Measurements from ENCODE around the gene ACTN4.

Gene ACTN4

GRCh38 chr19:38649305-38650171 lies 2.1 kb downstream of the ACTN4 start:
- no peak for TF ChIP-seq ZNF274 (IDR thresholded peaks at IDR 0.05; ENCODE audit: low read depth, low read length)
- peak overlapping the region; percentile 88 for H3K4me3 ChIP-seq (ENCODE audit: low read length)

DNA sequence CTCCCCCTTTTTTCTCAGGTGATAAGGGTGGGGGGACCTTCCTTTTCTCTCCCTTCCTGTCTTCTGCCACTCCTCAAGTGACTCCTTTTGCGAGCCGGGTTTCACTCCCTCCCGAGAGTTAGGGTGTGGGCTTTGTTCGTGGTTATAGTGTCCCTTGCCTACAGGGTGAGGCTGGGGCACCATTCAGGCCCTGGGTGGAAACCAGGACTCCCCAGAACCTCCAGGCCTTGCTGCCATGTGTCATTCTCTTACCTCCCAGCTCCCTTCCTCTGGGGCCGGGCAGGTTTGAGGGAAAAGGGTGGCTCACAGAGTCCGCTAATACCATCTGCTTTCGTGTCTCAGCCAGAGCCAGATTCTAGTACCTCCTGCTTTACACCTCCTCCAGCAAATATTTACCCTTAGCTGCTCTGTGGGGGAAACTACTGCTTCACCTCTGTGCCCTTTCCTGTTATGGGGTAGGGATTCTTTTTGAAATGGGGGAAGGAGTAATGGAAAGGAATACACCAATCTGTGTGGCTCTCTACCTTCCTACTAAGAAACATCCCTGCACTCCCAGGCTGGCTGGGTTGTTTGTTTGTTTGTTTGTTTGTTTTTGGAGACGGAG lies 2.8 kb downstream of the ACTN4 start:
- H3K4me3 ChIP-seq (ENCODE audit: low read length) = peak overlapping the region; percentile 88; the same call in 1 of the 2 replicates
- no peak for TF ChIP-seq ZNF274 (IDR thresholded peaks at IDR 0.05; ENCODE audit: low read depth, low read length)

DNA sequence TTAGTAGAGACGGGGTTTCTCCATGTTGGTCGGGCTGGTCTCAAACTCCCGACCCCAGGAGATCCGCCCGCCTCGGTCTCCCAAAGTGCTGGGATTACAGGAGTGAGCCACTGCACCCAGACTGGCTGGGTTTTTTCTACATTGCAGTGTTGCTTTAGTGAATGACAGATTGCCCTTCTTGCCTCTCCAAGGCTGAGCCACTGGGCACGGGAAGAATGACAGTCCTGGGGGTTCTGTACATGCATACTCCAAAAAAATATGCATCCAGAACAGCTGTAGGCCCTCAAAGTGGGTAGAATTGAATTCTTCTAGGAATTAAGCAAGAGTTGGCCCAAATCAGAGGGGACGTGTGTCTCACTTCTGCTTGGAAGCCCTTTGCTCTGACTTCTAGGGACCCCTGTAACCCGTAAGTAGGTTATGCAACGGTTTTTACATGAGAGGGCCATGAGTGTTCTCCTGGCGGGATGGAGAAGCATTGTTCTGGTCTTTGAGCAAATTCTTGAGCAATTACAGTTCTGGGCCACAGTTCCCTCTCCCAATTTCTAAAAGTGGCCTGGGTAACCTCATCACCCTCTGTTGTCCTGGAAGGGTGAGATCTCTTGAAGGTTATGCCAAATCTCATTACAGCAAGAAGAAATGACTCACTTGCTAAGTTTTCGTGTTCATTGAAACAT lies 3.6 kb downstream of the ACTN4 start:
- H3K4me3 ChIP-seq (ENCODE audit: low read length) = no peak overlapping the region
- TF ChIP-seq ZNF274 (IDR thresholded peaks at IDR 0.05; ENCODE audit: low read depth, low read length) = no peak

DNA sequence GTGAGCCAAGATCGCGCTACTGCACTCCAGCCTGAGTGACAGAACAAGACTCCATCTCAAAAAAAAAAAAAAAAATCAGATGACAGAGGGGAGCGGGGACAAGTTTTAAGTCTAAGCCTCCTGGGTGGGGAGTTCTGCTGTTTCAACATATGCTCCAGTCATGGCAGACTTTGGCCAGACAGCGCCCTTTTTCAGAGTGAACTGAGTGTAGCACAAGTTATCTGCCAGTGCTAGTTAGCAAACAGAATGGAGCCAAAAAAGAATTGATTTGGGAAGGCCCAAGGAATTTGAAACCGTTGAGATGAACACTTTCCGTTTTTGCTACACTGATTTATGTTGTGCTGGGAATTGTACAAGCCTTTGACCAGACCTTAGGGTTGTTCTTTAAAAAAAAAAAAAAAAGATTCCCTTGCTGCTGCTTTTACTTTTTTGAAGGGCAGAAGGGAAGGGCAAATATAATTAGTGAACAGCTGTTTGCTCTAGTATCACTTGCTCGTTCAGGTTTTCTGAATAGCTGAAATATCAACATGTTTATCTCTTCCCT lies 5.7 kb downstream of the ACTN4 start:
- no peak for TF ChIP-seq ZNF274 (IDR thresholded peaks at IDR 0.05; ENCODE audit: low read depth, low read length)
- H3K4me3 ChIP-seq (ENCODE audit: low read length) = no peak overlapping the region

DNA sequence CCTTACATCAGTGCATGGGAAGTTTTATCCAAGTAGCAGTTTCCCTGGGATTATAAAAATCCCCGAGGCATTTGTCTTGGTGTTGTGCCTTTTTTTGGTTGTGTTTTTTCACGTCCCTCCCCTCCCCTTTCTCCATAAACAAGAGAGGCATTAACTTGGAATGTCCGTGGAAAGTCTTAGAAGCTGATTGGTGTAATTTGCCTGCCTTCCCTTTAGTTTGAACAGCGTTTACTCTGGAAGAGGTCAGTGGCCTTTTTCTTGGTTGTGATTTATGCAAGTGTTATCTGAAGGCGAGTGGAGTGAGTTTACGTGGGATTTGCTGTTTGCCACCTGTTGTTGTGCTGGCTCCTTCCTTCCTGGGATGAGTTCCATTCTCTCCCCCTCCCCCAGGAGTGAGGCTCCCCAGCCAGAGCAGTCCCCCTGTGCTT lies 7.2 kb downstream of the ACTN4 start:
- H3K4me3 ChIP-seq (ENCODE audit: low read length) = no peak overlapping the region
- TF ChIP-seq ZNF274 (IDR thresholded peaks at IDR 0.05; ENCODE audit: low read depth, low read length) = no peak

- no peak overlapping the region for H3K4me3 ChIP-seq (ENCODE audit: low read length)
These were observed 7.8 kb downstream of the ACTN4 start for GRCh38 chr19:38655148-38655824.

DNA sequence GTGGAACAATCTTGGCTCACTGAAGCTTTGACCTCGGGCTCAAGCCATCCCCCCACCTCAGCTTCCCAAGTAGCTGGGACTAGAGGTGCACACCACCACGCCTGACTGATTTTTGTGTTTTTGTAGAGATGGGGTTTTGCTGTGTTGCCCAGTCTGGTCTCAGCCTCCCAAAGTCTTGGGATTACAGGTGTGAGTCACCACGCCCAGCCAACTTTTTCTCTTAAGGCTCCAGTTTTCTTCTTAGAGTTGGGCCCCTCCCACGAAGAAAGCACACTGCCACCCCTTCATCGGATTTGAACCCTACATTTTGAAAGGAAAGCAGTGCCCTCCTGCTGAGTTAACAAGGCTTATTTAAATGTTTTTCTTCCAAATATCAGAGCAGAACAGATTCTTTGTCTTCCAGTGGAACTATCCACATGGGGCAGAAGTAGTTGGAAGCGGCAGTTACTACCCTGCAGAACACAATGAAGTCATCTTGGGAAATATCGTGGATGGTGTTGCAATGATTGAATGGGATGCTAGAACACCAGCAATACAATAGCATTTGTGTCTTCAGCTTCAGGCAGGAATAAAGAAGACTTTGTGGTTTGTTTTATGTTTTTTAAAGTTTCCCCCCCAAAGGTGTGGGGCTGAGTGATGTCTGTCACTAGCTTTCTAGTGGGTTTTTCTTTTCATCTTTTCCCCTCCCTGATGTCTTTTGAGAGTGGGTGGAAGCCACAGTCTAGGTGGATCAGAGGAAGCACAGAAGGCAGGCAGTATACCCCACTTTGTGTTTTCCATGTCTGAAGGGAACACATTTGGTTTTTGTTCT lies 8.9 kb downstream of the ACTN4 start:
- no peak for TF ChIP-seq ZNF274 (IDR thresholded peaks at IDR 0.05; ENCODE audit: low read depth, low read length)
- H3K4me3 ChIP-seq (ENCODE audit: low read length) = no peak overlapping the region

More at GRCh38 chr19:38655148-38655824, 7.8 kb downstream of the ACTN4 start:
- no peak for TF ChIP-seq ZNF274 (IDR thresholded peaks at IDR 0.05; ENCODE audit: low read depth, low read length)

- H3K4me3 ChIP-seq (ENCODE audit: low read length) = no peak overlapping the region
These were observed 10.3 kb downstream of the ACTN4 start for GRCh38 chr19:38657633-38658222.

GRCh38 chr19:38658462-38659306 lies 11.2 kb downstream of the ACTN4 start:
- TF ChIP-seq ZNF274 (IDR thresholded peaks at IDR 0.05; ENCODE audit: low read depth, low read length) = no peak
- no peak overlapping the region for H3K4me3 ChIP-seq (ENCODE audit: low read length)

More at GRCh38 chr19:38657633-38658222, 10.3 kb downstream of the ACTN4 start:
- no peak for TF ChIP-seq ZNF274 (IDR thresholded peaks at IDR 0.05; ENCODE audit: low read depth, low read length)

DNA sequence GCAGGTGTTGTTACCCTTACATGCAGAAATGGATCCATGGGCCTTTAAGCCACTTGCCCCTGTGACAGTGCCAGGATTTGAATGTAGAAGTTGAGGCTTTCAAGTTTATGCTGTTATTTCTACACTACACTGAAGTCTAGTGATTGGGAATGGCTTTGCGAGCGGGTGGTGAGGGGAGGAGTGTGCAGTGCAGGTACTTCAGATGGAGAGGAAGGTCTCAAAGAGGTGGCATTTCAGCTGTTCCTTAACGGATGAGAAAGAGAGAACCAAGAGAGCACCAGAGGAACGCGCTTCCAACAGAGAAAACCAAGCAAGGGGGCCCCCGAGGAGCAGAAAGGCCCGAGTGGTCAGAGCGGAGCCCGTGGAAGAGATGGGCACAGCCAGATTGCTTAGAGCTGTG lies 13.3 kb downstream of the ACTN4 start:
- no peak overlapping the region for H3K4me3 ChIP-seq (ENCODE audit: low read length)
- TF ChIP-seq ZNF274 (IDR thresholded peaks at IDR 0.05; ENCODE audit: low read depth, low read length) = no peak

GRCh38 chr19:38661136-38661535 lies 13.7 kb downstream of the ACTN4 start:
- no peak overlapping the region for H3K4me3 ChIP-seq (ENCODE audit: low read length)
- TF ChIP-seq ZNF274 (IDR thresholded peaks at IDR 0.05; ENCODE audit: low read depth, low read length) = no peak

DNA sequence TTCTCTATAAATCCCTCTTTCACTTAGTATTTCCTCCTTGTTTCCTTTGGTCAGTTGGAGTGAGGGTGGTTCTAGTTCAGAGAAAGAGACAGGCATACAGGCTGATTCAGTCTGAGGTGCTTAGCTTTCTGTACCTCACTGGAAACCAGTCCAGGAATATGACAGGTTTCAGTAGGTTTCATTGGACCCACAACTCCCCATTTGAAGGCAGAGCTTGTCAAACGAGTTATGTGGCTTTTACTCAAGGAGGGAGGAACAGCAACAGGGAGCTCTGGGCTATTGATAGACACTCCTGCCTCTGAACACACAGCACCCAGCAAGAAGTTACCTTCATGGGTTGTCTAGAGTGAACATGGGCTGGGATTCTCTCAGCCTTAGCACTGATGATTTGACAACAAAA lies 14.5 kb downstream of the ACTN4 start:
- H3K4me3 ChIP-seq (ENCODE audit: low read length) = no peak overlapping the region
- no peak for TF ChIP-seq ZNF274 (IDR thresholded peaks at IDR 0.05; ENCODE audit: low read depth, low read length)
